Measurements from ENCODE around the gene FADS3.
A peak's percentile ranks its signal among the peaks of the same experiment; 100 is the strongest.

Gene FADS3

GRCh38 chr11:61913699-61914395 lies 22.5 kb upstream of the FADS3 start:
- no peak for DNase-seq (ENCODE audit: low read depth)

- no peak for DNase-seq (ENCODE audit: low read depth)
These were observed 21.8 kb upstream of the FADS3 start for GRCh38 chr11:61912991-61913698.

GRCh38 chr11:61912530-61912898 lies 21.2 kb upstream of the FADS3 start:
- no peak for DNase-seq (ENCODE audit: low read depth)

- DNase-seq (ENCODE audit: low read depth) = no peak
These were observed 20.6 kb upstream of the FADS3 start for GRCh38 chr11:61911701-61912529.

GRCh38 chr11:61911128-61911700 lies 19.9 kb upstream of the FADS3 start:
- DNase-seq (ENCODE audit: low read depth) = no peak

DNA sequence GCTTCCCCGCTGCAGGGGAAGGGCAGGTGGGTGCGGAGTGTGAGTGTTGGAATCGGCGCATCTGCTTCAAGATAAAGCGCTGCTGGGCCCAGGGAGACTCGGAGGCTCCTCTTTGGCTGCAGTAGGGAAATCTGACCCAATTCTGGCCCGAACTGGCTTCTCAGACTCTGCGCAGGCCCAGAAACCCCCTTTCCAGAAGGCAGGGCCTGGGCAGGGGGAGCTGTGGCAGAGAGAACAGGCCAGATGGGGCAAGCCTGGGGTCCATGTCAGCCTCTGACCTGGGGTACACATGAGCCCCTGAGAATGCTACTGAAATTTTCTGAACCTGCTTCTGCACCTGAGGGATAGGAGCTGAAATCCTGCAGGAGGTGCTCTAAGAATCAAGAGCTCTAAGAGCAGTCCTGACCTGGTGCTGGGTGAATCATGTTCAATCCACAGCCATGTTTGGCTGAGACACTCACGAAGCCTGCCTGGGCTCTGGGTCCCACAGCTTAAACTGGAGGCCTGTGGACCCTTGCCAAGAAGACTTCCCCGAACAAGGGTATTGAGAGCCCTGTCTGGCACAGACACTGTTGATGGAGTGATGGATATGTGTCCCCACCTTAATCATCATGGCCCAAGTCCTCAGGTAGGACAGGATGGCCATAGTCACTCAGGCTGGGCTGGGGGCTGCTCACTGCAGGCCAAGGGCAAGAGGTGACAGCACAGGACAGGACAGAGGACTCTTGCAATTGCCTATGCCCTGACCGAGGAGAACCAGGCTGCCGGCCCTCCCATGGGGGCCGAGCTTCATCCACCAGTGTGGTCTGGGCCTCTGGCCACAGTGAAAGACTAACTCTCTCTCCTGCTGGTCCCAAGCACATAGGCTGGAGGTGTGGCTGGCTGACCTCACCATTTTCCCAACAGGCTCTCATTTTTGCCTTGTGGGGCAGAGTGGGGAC lies 19.1 kb upstream of the FADS3 start:
- no peak for DNase-seq (ENCODE audit: low read depth)

GRCh38 chr11:61908730-61909316 lies 17.5 kb upstream of the FADS3 start:
- DNase-seq (ENCODE audit: low read depth) = no peak

GRCh38 chr11:61907871-61908729 lies 16.8 kb upstream of the FADS3 start:
- DNase-seq (ENCODE audit: low read depth) = no peak

GRCh38 chr11:61907282-61907681 lies 15.9 kb upstream of the FADS3 start:
- no peak for DNase-seq (ENCODE audit: low read depth)

DNA sequence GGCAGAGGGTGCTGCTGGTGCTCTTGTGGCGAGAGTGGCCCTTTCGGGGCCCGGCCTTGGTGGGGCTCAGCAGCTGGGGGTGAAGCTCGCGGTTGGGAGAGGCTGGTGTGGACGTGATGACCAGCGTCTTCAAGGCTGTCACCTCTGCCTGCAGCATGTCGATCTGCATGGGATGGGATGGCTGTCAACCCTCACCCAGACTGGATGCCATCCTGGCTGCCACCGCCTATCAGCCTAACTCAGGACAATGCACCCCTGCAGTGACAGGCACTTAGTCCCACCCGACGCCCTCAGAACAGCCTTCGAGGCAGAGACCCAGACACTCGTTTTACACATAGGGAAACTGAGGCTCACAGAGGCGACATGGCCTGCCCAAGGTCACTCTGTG lies 15.2 kb upstream of the FADS3 start:
- no peak for DNase-seq (ENCODE audit: low read depth)

DNA sequence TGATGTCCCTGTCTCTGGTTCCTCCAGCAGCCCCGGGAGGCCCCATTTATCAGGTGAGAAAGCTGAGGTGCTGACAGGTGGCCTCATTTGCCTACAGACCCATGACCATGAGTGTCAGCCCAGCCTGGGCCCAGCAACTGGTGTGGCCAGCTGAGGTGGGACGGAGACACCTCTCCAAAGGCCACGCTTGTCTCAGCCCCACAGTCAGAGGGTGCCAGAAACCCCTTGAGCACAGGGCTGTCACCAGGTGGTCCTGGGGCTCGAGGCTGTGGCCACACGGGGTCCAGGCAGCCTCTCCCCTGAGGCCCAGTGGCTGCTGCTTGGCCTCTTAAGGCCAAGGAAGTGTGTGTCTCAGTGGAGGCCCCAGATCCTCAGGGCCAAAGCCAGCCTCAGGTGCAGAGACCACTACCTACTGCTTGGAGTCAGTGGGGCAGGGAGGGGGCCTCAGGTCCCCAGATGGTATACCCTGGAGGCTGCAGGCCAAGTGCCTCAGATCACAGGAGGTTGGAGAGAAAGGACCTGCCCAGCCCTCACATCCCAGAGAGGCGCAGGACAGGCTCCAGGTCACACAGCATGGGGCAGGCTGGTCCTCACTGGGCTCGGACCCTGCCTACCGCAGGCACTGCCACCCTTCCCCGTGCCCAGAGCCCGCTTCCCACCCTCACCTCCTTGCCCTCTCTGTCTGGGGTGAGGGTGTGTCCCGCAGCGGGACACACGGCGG lies 14.6 kb upstream of the FADS3 start:
- no peak for DNase-seq (ENCODE audit: low read depth)

DNA sequence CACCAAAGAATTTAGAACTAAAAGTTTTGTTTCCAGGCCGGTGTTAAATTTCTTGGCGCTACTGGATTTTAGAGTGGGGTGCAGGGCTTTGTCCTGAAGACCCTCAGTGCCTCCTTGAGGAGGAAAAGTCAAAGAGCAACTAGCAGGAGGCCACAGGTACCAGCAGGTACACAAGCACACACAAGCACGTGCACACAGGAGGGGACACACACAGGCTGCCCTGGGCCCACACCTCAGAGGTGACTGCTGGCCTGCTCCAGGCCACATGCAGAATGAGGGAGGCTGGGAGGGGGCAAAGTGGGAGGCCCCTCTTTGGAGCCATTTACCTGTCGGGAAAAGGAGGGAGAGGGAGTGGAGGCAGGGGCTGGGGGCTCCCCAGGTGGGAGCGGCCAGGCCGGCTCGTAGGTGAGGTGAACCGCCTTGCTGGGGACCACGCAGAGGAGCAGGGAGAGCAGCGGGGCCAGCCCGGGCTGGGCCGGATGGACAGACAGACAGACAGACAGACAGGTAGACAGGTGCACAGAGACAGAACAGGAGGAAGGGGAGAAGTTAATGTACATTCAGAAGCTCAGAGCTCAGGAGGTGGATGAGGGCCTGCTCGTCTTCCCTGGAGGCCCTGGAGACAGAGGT lies 13.8 kb upstream of the FADS3 start:
- DNase-seq (ENCODE audit: low read depth) = no peak

DNA sequence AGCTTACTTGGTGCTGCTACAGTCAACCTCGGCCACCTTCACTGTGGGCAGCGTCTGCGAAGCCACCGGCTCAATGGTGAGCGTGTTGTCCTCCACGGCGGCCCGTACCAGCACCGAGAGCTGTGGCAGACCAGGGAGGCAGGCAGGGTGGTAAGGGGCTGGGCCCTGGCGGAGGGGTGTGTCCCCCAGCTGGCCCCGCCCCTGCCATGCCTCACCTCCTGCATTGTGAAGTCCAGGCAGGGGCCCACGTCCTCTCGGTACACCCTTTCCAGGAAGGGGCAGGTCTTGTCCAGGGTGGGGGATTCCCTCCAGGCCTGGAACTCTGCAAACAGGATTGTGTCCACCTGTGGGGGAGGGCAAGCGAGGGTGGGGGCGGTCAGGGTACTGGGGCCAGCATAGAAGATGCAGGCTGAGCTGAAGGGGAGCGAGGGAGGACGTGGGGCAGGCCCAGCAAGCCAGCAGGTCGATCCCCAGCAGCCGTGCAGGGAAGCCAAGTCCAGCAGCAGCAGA lies 13.2 kb upstream of the FADS3 start:
- DNase-seq (ENCODE audit: low read depth) = no peak

DNA sequence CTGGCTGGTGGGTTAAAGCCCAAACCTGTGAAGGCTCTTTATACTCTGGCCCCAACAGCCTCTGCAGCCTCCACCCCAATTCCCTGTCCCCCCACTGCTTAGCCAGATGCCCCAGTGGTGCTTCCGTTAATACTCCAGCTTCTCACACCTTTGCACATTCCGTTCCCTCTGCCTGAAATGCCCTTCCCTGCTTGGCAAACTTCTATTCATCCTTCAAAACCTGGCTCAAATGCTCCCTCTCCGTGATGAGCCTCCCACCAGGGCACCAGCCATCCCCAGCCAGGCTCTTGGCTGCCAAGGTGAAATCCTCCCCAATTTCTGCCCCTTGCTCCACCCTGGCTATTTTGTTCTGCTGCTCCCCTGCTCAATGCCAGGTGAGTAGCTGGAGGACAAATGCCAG lies 12.5 kb upstream of the FADS3 start:
- no peak for DNase-seq (ENCODE audit: low read depth)

DNA sequence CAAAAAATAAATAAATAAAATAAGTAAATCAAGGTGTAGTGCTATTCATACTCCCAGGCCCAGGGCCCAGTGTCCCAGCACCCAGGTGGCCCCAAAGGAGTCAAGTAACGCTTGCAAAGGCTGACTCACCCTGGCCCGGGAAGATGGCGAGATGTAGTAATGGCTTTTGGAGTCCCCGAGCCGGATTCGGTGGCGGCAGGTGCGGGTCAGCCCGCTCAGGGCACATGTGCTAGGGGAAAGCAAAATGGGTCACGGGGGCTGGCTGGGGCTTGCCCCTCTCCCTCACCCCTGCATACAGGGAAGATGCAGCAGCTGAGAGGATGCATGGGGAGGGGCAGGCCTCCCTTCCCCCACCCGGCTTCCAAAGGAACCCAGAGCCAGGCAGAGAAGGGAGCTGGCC lies 11.0 kb upstream of the FADS3 start:
- DNase-seq (ENCODE audit: low read depth) = no peak

DNA sequence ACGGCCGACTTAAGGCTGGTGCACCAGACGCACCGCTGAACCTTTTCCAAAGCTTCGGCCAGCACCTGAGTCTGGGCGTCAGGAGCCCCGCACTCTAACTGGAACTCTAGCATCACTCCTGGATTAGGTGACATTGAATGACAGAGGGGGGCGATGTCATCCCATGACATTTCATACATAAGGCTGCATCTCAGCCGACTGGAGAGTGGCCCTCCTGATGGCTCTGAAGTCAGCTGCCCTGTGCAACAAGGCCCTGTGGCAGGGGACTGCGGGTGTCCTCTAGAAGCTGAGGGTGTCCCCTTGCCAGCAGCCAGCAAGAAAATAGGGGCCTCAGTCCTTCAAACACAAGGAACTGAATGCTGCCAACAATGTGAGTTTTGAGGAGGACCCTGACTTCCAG lies 10.1 kb upstream of the FADS3 start:
- no peak for DNase-seq (ENCODE audit: low read depth)

DNA sequence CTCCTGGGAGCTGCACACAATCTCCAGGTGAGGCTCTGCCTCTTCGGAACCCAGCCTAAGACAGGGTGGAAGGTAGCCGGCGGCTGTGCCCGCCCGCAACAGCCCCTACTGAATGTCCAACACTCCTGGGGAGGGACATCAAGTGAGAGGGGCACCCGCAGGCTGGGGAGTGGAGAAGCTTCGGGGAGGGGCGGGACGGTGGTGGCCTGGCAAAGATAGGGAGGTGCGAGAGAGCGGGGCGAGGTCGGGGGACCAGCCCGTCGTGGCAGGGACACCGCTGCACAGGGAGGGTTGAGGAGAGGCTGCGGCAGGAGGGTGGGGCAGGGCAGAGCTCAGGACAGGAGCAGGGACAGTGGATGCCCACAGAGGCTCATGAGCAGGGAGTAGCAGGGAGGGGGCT lies 8.9 kb upstream of the FADS3 start:
- no peak for DNase-seq (ENCODE audit: low read depth)

DNA sequence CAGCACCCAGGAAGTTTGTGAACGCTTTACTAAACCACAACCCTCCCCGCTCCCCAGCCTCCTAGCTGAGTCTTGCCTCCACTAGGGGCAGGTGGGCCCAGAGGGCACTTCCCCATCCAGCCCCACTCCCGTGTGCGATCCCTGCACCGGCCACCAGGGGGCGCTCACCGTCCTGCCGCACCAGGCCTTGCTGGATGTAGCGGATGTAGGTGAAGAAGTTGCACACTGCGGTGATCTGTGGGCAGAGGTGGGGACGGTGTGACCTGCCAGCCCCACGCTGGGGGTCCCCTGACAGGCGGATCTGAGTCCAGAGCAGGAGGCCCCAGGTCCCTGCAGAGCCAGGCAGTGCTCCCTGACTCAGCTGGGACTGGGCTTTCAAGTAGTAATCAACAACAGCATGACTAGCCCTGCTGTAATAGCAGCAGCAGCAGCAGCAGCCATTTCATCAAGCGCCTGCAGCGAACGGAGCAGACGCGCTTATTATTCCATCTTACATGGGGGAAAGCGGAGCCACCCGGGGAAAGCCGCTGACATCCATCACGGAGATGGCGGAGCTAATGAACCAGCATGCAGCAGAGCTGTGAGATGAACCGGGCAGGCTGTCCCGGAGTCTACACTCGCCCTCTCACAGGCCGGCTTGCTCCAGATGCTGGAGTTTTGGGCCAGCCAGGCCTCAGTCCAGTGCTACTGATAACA lies 7.9 kb upstream of the FADS3 start:
- peak; percentile 91 for DNase-seq (ENCODE audit: low read depth)
